Mesenchymal stem cell (in vitro differentiated cells and primary cell): ENCODE results near the gene VEGFB.

Experiments
- DNase-seq: peaks from one replicate; pipeline ENCODE4 v3.0.0-alpha.2; 2013
- H2AFZ ChIP-seq: one replicate; pipeline ENCODE4 v1.6.1; 2013; ENCODE audit warnings: low read depth, mild to moderate bottlenecking, control low read depth, inconsistent platforms, low read length, moderate library complexity
- H2AK5ac ChIP-seq: 2 replicates; pipeline ENCODE4 v1.6.1; 2013; ENCODE audit warnings: low read length, moderate library complexity, mild to moderate bottlenecking, inconsistent platforms; ENCODE audit not compliant: severe bottlenecking
- H2BK120ac ChIP-seq: one replicate; pipeline ENCODE4 v1.6.1; 2013; ENCODE audit warnings: low read depth, mild to moderate bottlenecking, inconsistent platforms, low read length, moderate library complexity
- H2BK12ac ChIP-seq, 2 experiments: one replicate each; pipeline ENCODE4 v1.6.1; 2013; ENCODE audit warnings: inconsistent platforms in 2 of 2, low read length in 2 of 2, mild to moderate bottlenecking in 2 of 2, moderate library complexity in 2 of 2, control low read depth in 1 of 2
- H2BK15ac ChIP-seq: one replicate; pipeline ENCODE4 v1.6.1; 2013; ENCODE audit warnings: mild to moderate bottlenecking, low read depth, inconsistent platforms; ENCODE audit not compliant: poor library complexity, severe bottlenecking
- H2BK5ac ChIP-seq: 2 replicates; pipeline ENCODE4 v1.6.1; 2013; ENCODE audit warnings: low read depth, mild to moderate bottlenecking, low read length, control low read depth, inconsistent platforms; ENCODE audit not compliant: poor library complexity, severe bottlenecking
- H3K14ac ChIP-seq, 2 experiments: one replicate each; pipeline ENCODE4 v1.6.1; 2013; ENCODE audit warnings: inconsistent platforms in 2 of 2, low read length in 2 of 2, control low read depth in 1 of 2, mild to moderate bottlenecking in 1 of 2, moderate library complexity in 1 of 2
- H3K18ac ChIP-seq, 2 experiments: one replicate each; pipeline ENCODE4 v1.6.1; 2013; ENCODE audit warnings: inconsistent platforms in 2 of 2, low read length in 2 of 2, control low read depth in 1 of 2, low read depth in 1 of 2, mild to moderate bottlenecking in 1 of 2
- H3K23ac ChIP-seq, 2 experiments: one replicate each; pipeline ENCODE4 v1.6.1; 2013; ENCODE audit warnings: inconsistent platforms in 2 of 2, low read length in 2 of 2, mild to moderate bottlenecking in 2 of 2, moderate library complexity in 2 of 2, control low read depth in 1 of 2
- H3K27ac ChIP-seq: 2 replicates; pipeline ENCODE4 v1.5.1; 2013; ENCODE audit warnings: mild to moderate bottlenecking, moderate library complexity, low read length, control low read depth, inconsistent platforms; ENCODE audit not compliant: poor library complexity, severe bottlenecking
- H3K27me3 ChIP-seq, 2 experiments: 2 replicates each; pipeline versions ENCODE4 v1.6.1 to v1.7.0; 2013; ENCODE audit warnings: low read length in 2 of 2, mild to moderate bottlenecking in 2 of 2, moderate library complexity in 2 of 2, control low read depth in 1 of 2, inconsistent platforms in 1 of 2; ENCODE audit not compliant: control insufficient read depth in 1 of 2, insufficient read depth in 1 of 2
- H3K36me3 ChIP-seq, 2 experiments: 2 replicates each; pipeline versions ENCODE4 v1.6.1 to v1.7.0; 2013; ENCODE audit warnings: low read length in 2 of 2, control low read depth in 1 of 2, inconsistent platforms in 1 of 2, low read depth in 1 of 2, mild to moderate bottlenecking in 1 of 2; ENCODE audit not compliant: insufficient read depth in 2 of 2, control insufficient read depth in 1 of 2
- H3K4ac ChIP-seq, 2 experiments: one replicate each; pipeline ENCODE4 v1.6.1; 2013; ENCODE audit warnings: inconsistent platforms in 2 of 2, low read length in 2 of 2, mild to moderate bottlenecking in 2 of 2, moderate library complexity in 2 of 2, control low read depth in 1 of 2, low read depth in 1 of 2
- H3K4me1 ChIP-seq: 2 replicates; pipeline ENCODE4 v1.6.1; 2013; ENCODE audit warnings: low read depth, low read length, control low read depth; ENCODE audit not compliant: control insufficient read depth, insufficient read depth
- H3K4me2 ChIP-seq: 2 replicates; pipeline ENCODE4 v1.6.1; 2013; ENCODE audit warnings: low read length, mild to moderate bottlenecking, inconsistent platforms; ENCODE audit not compliant: poor library complexity, severe bottlenecking
- H3K4me3 ChIP-seq, 2 experiments: 2 replicates each; pipeline versions ENCODE4 v1.5.1 to v1.7.0; 2013; ENCODE audit warnings: low read length in 2 of 2, mild to moderate bottlenecking in 2 of 2, control low read depth in 1 of 2, low read depth in 1 of 2; ENCODE audit not compliant: insufficient read depth in 1 of 2
- H3K79me1 ChIP-seq: replicated peaks from 2 replicates; pipeline ENCODE4 v1.6.1; 2013; ENCODE audit warnings: mild to moderate bottlenecking, control low read depth, low read length, inconsistent platforms; ENCODE audit not compliant: poor library complexity, severe bottlenecking
- H3K9ac ChIP-seq: 2 replicates; pipeline ENCODE4 v1.7.0; 2013; ENCODE audit warnings: mild to moderate bottlenecking, low read length, moderate library complexity
- H3K9me3 ChIP-seq: 2 replicates; pipeline ENCODE4 v1.7.0; 2013; ENCODE audit warnings: mild to moderate bottlenecking, low read length; ENCODE audit not compliant: control insufficient read depth
- H4K8ac ChIP-seq: one replicate; pipeline ENCODE4 v1.6.1; 2013; ENCODE audit warnings: inconsistent platforms, mild to moderate bottlenecking, low read length, moderate library complexity
- H4K91ac ChIP-seq: one replicate; pipeline ENCODE4 v1.6.1; 2013; ENCODE audit warnings: mild to moderate bottlenecking, low read length, inconsistent platforms
- WGBS: methylation state at CpG from one replicate; pipeline ENCODE4 v1.1.7; 2013; ENCODE audit warnings: mixed read lengths; 5-methylcytosine and 5-hydroxymethylcytosine counted together

VEGFB gene

GRCh38 chr11:64255135-64256128 lies 21.0 kb downstream of the VEGFB start:
- no peak overlapping the region for H3K14ac ChIP-seq
- H3K79me1 ChIP-seq = peaks cover 37% of the 10 kb centered on the region
- no peak overlapping the region for H2BK5ac ChIP-seq
- H3K4me1 ChIP-seq = peaks cover 34% of the 10 kb centered on the region
- H2AFZ ChIP-seq = no peak overlapping the region
- H2BK120ac ChIP-seq = no peak overlapping the region
- no peak overlapping the region for H2AK5ac ChIP-seq
- H3K4me3 ChIP-seq = no peak overlapping the region
- no peak overlapping the region for H3K4ac ChIP-seq
- H2BK15ac ChIP-seq = no peak overlapping the region
- H3K9me3 ChIP-seq = no peaks in the 10 kb centered on the region
- H3K27ac ChIP-seq = no peak overlapping the region
- H3K4me2 ChIP-seq = no peak overlapping the region
- no peak overlapping the region for H4K8ac ChIP-seq
- WGBS = 94% methylated on average over 35 of the region's 35 CpGs
- H3K18ac ChIP-seq = no peak overlapping the region
- no peak overlapping the region for H3K9ac ChIP-seq
- no peak overlapping the region for H2BK12ac ChIP-seq
- H3K23ac ChIP-seq = no peak overlapping the region
- no peak overlapping the region for H4K91ac ChIP-seq
- H3K36me3 ChIP-seq = peaks cover 50 to 62% of the 10 kb centered on the region in 2 experiments
- no peak for DNase-seq
- H3K27me3 ChIP-seq = no peaks in the 10 kb centered on the region

- no peak overlapping the region for H3K4me3 ChIP-seq
- no peak overlapping the region for H4K8ac ChIP-seq
- peaks cover 27% of the 10 kb centered on the region for H3K4me1 ChIP-seq
- H3K27ac ChIP-seq = no peak overlapping the region
- H3K79me1 ChIP-seq = peaks cover 35% of the 10 kb centered on the region
- no peak overlapping the region for H3K23ac ChIP-seq
- no peak overlapping the region for H2BK15ac ChIP-seq
- no peak overlapping the region for H2AK5ac ChIP-seq
- no peaks in the 10 kb centered on the region for H3K9me3 ChIP-seq
- peaks cover 56 to 67% of the 10 kb centered on the region in 2 experiments for H3K36me3 ChIP-seq
- H4K91ac ChIP-seq = no peak overlapping the region
- no peaks in the 10 kb centered on the region for H3K27me3 ChIP-seq
- no peak overlapping the region for H3K14ac ChIP-seq
- no peak overlapping the region for H3K9ac ChIP-seq
- no peak overlapping the region for H2AFZ ChIP-seq
- no peak overlapping the region for H2BK12ac ChIP-seq
- H2BK120ac ChIP-seq = no peak overlapping the region
- no peak overlapping the region for H3K4me2 ChIP-seq
- no peak for DNase-seq
- WGBS = 92% methylated on average over 15 of the region's 15 CpGs
- no peak overlapping the region for H3K18ac ChIP-seq
- H3K4ac ChIP-seq = no peak overlapping the region
- H2BK5ac ChIP-seq = no peak overlapping the region
These were observed 21.9 kb downstream of the VEGFB start for GRCh38 chr11:64256300-64256699.

DNA sequence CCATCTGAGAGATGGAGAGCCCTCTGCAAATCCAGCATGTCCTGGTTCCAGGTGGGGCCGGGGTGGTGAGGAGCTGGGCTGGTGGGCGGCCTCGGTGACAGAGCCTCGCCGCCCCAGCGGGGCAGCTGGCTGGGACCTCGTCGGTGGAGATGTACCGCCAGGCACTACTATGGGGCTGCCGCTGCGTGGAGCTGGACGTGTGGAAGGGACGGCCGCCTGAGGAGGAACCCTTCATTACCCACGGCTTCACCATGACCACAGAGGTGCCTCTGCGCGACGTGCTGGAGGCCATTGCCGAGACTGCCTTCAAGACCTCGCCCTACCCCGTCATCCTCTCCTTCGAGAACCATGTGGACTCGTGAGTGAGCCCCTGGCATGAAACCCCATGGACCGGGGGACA lies 24.0 kb downstream of the VEGFB start:
- Histone ChIP-seq H3K9me3 (no peaks in the 10 kb centered on the region), H3K4me2 (no peak overlapping the region), H2BK12ac (no peak overlapping the region), H4K91ac (no peak overlapping the region), H2AK5ac (no peak overlapping the region), H2AFZ (no peak overlapping the region), H2BK120ac (no peak overlapping the region), H3K4ac (no peak overlapping the region), H2BK15ac (no peak overlapping the region), H4K8ac (no peak overlapping the region), H3K4me3 (no peak overlapping the region), H3K9ac (no peak overlapping the region), H3K36me3 (peaks cover 75 to 87% of the 10 kb centered on the region in 2 experiments), H3K18ac (no peak overlapping the region), H2BK5ac (no peak overlapping the region), H3K14ac (no peak overlapping the region), H3K27me3 (no peaks in the 10 kb centered on the region), H3K4me1 (peaks cover 26% of the 10 kb centered on the region), H3K23ac (no peak overlapping the region), H3K79me1 (peaks cover 35% of the 10 kb centered on the region), H3K27ac (no peak overlapping the region)
- DNase-seq = no peak
- 94% methylated on average over 24 of the region's 24 CpGs for WGBS

DNA sequence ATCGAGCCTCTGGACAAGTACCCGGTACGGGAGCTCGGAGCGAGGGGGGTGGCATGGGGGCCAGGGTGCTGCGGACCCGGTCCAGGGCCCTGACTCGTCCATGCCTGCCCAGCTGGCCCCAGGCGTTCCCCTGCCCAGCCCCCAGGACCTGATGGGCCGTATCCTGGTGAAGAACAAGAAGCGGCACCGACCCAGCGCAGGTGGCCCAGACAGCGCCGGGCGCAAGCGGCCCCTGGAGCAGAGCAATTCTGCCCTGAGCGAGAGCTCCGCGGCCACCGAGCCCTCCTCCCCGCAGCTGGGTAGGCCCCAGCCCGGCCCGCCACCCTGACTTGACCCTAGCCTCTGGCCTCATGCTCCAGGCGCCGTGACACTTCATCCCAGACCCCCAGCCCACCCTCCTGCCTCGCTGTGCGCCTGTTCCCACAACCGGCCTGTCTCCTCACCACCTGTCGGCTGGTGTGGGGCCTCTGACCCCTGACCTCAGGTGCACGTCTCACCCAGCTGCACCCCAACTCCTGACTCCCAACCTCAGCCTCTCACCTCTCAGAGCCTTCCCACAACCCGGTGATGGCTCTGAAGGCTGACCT lies 24.7 kb downstream of the VEGFB start:
- H3K27me3 ChIP-seq = no peaks in the 10 kb centered on the region
- H4K91ac ChIP-seq = no peak overlapping the region
- H3K27ac ChIP-seq = no peak overlapping the region
- no peak overlapping the region for H3K14ac ChIP-seq
- no peak overlapping the region for H3K23ac ChIP-seq
- no peak overlapping the region for H3K4me2 ChIP-seq
- H3K4me3 ChIP-seq = no peak overlapping the region
- no peak overlapping the region for H2BK12ac ChIP-seq
- H2BK5ac ChIP-seq = no peak overlapping the region
- no peak overlapping the region for H2AFZ ChIP-seq
- no peak overlapping the region for H2BK120ac ChIP-seq
- H3K9ac ChIP-seq = no peak overlapping the region
- no peak overlapping the region for H3K18ac ChIP-seq
- H4K8ac ChIP-seq = no peak overlapping the region
- H3K36me3 ChIP-seq = peaks cover 82 to 92% of the 10 kb centered on the region in 2 experiments
- H3K79me1 ChIP-seq = peaks cover 33% of the 10 kb centered on the region
- H3K4me1 ChIP-seq = peaks cover 26% of the 10 kb centered on the region
- H2BK15ac ChIP-seq = no peak overlapping the region
- no peak for DNase-seq
- no peaks in the 10 kb centered on the region for H3K9me3 ChIP-seq
- no peak overlapping the region for H3K4ac ChIP-seq
- WGBS = 95% methylated on average over 32 of the region's 32 CpGs
- H2AK5ac ChIP-seq = no peak overlapping the region
